ENCODE data around the gene GPR37L1. TPM values are rescaled to one million over a fixed set of nuclear protein-coding genes. Genes with fewer than 3 reads are reported as not detected.
A peak's percentile ranks its signal among the peaks of the same experiment; 100 is the strongest.

GPR37L1 gene
- total RNA-seq, 4 donors from 2014 or later, result 0.09 TPM; not detected in 3

- Histone ChIP-seq H3K9me3 (no peaks in the 10 kb centered on the region), H3K27me3 (no peaks in the 10 kb centered on the region), H3K27ac (no peak overlapping the region), H3K36me3 (no peaks in the 10 kb centered on the region), H3K4me1 (peaks cover 0 to 33% (median 21%) of the 10 kb centered on the region in 3 donors), H3K4me3 (no peak overlapping the region)
- TF ChIP-seq POLR2A (IDR thresholded peaks at IDR 0.05) (no peak), CTCF (IDR thresholded peaks at IDR 0.05) (no peak)
- 93 to 98% methylated on average over 4 to 8 of the region's 8 CpGs for WGBS, 2 donors
- no peak for DNase-seq
- intact Hi-C loops (cut with DNase I), result no loop called here
These were observed 6.4 kb upstream of the GPR37L1 start for GRCh38 chr1:202116287-202116686.

- intact Hi-C loops (cut with DNase I), result no loop called here
- Histone ChIP-seq H3K4me3 (no peak overlapping the region), H3K27me3 (no peaks in the 10 kb centered on the region), H3K27ac (peak overlapping the region in 3 of 4 donors; percentile 17 to 37 (median 27)), H3K9me3 (no peaks in the 10 kb centered on the region), H3K4me1 (peaks cover 0 to 25% (median 16%) of the 10 kb centered on the region in 3 donors), H3K36me3 (no peaks in the 10 kb centered on the region)
- TF ChIP-seq CTCF (IDR thresholded peaks at IDR 0.05), result no peak
- TF ChIP-seq POLR2A (IDR thresholded peaks at IDR 0.05), result no peak
- DNase-seq, result no peak
- 68 to 82% methylated on average over 10 of the region's 10 CpGs for WGBS, 2 donors
These were observed 4.8 kb upstream of the GPR37L1 start for GRCh38 chr1:202117898-202118371.

GRCh38 chr1:202121006-202121405 lies 1.7 kb upstream of the GPR37L1 start:
- H3K4me1 ChIP-seq, result peaks cover 0 to 11% (median 8%) of the 10 kb centered on the region in 3 donors
- TF ChIP-seq POLR2A (IDR thresholded peaks at IDR 0.05) (no peak), CTCF (IDR thresholded peaks at IDR 0.05) (no peak)
- no peaks in the 10 kb centered on the region for H3K9me3 ChIP-seq
- DNase-seq, result no peak
- intact Hi-C loops (cut with DNase I), result loop anchor here (5.0 to 10.0 kb wide), 2 partner anchors 119 to 226 kb away; no protein-coding TSS in a partner anchor
- H3K36me3 ChIP-seq, result no peaks in the 10 kb centered on the region
- no peaks in the 10 kb centered on the region for H3K27me3 ChIP-seq
- 48 to 60% methylated on average over 6 to 7 of the region's 7 CpGs for WGBS, 2 donors
- H3K27ac ChIP-seq, result no peak overlapping the region
- H3K4me3 ChIP-seq, result no peak overlapping the region

GRCh38 chr1:202123336-202123813 lies 658 bp downstream of the GPR37L1 start:
- TF ChIP-seq POLR2A (IDR thresholded peaks at IDR 0.05) (no peak), CTCF (IDR thresholded peaks at IDR 0.05) (no peak)
- DNase-seq, result no peak
- H3K27me3 ChIP-seq, result no peaks in the 10 kb centered on the region
- no peak overlapping the region for H3K27ac ChIP-seq
- no peaks in the 10 kb centered on the region for H3K9me3 ChIP-seq
- H3K4me1 ChIP-seq, result peaks cover 0 to 6% (median 5%) of the 10 kb centered on the region in 3 donors
- H3K36me3 ChIP-seq, result no peaks in the 10 kb centered on the region
- WGBS, 2 donors, result 86% methylated on average over 10 of the region's 10 CpGs
- no peak overlapping the region for H3K4me3 ChIP-seq
- intact Hi-C loops (cut with DNase I), result loop anchor here (5.0 to 10.0 kb wide), 2 partner anchors 121 to 229 kb away; no protein-coding TSS in a partner anchor

GRCh38 chr1:202124142-202124541 lies 1.4 kb downstream of the GPR37L1 start:
- intact Hi-C loops (cut with DNase I), result loop anchor here (5.0 to 10.0 kb wide), 2 partner anchors 122 to 229 kb away; no protein-coding TSS in a partner anchor
- no peak overlapping the region for H3K4me3 ChIP-seq
- WGBS, 2 donors, result 76 to 84% methylated on average over 5 to 7 of the region's 7 CpGs
- no peak overlapping the region for H3K27ac ChIP-seq
- no peaks in the 10 kb centered on the region for H3K36me3 ChIP-seq
- DNase-seq, result no peak
- TF ChIP-seq POLR2A (IDR thresholded peaks at IDR 0.05) (no peak), CTCF (IDR thresholded peaks at IDR 0.05) (no peak)
- H3K27me3 ChIP-seq, result no peaks in the 10 kb centered on the region
- H3K4me1 ChIP-seq, result peaks cover 0 to 8% (median 0%) of the 10 kb centered on the region in 3 donors
- no peaks in the 10 kb centered on the region for H3K9me3 ChIP-seq

Measured in esophagus squamous epithelium (tissue), 5 donors.